H1 (cell line): ENCODE measurements around the gene HNRNPH2. TPM values are rescaled to one million over a fixed set of nuclear protein-coding genes. Genes with fewer than 3 reads are reported as not detected.

Experiments used
- CTCF ChIA-PET: fragments of 300-600 bp; sonication (Branson Sonifier 250); formaldehyde crosslinking; loops from one replicate; lab custom pipeline; 2021; ENCODE audit not compliant: partially characterized antibody; lab: Charles Lee
- POLR2A ChIA-PET: fragments of 300-600 bp; sonication (Branson Sonifier 250); formaldehyde crosslinking; loops from one replicate; lab custom pipeline; 2021; ENCODE audit warnings: inconsistent platforms; ENCODE audit not compliant: partially characterized antibody; lab: Charles Lee
- DNase-seq, 2 experiments: peaks; one replicate each; pipeline versions ENCODE4 v3.0.0 to v3.0.0-alpha.2; 2010 to 2022; ENCODE audit warnings: low spot score in 2 of 2, low read depth in 1 of 2, mixed read lengths in 1 of 2
- FAIRE-seq: peaks from 2 replicates; lab custom pipeline; 2011; peaks lifted over from hg19 to GRCh38; lab: Jason Lieb, UNC
- H2AFZ ChIP-seq: 2 replicates; pipeline ENCODE4 v1.8.1; 2012; ENCODE audit warnings: low read length, inconsistent platforms
- H2AK5ac ChIP-seq: 2 replicates; pipeline ENCODE4 v1.6.1; 2013; ENCODE audit warnings: low read depth, low read length
- H2BK120ac ChIP-seq: replicated peaks from 2 replicates; pipeline ENCODE3; 2013; ENCODE audit warnings: low read depth, low read length, inconsistent platforms
- H2BK12ac ChIP-seq: 2 replicates; pipeline ENCODE4 v1.6.1; 2013; ENCODE audit warnings: low read depth, low read length
- H2BK15ac ChIP-seq: 2 replicates; pipeline ENCODE4 v1.6.1; 2013; ENCODE audit warnings: low read length
- H2BK20ac ChIP-seq: 2 replicates; pipeline ENCODE4 v1.6.1; 2013; ENCODE audit warnings: low read length
- H2BK5ac ChIP-seq: 2 replicates; pipeline ENCODE4 v1.6.1; 2013; ENCODE audit warnings: low read depth, low read length
- H3K14ac ChIP-seq: 2 replicates; pipeline ENCODE4 v1.6.1; 2013; ENCODE audit warnings: inconsistent platforms; ENCODE audit not compliant: insufficient read length
- H3K18ac ChIP-seq: 2 replicates; pipeline ENCODE4 v1.6.1; 2013; ENCODE audit warnings: low read length; ENCODE audit errors: extremely low read depth
- H3K23ac ChIP-seq: 2 replicates; pipeline ENCODE4 v1.6.1; 2013; ENCODE audit warnings: inconsistent platforms; ENCODE audit not compliant: insufficient read length
- H3K23me2 ChIP-seq: 2 replicates; pipeline ENCODE4 v1.6.1; 2013; ENCODE audit warnings: low read depth, low read length
- H3K27ac ChIP-seq: 2 replicates; pipeline ENCODE4 v1.6.1; 2011; ENCODE audit warnings: low read depth, low read length, inconsistent platforms
- H3K27me3 ChIP-seq, 4 experiments: replicated peaks in 1 of 4; 1 replicate in 1 of 4; 2 replicates in 3 of 4; pipeline versions ENCODE4 v1.6.1 to v1.8.1; 2011 to 2013; ENCODE audit warnings: low read length in 3 of 4, mild to moderate bottlenecking in 3 of 4, inconsistent platforms in 2 of 4, mixed read lengths in 2 of 4, moderate library complexity in 1 of 4; ENCODE audit not compliant: control insufficient read depth in 3 of 4, insufficient read depth in 3 of 4; ENCODE audit errors: extremely low read depth in 1 of 4
- H3K36me3 ChIP-seq, 4 experiments: 2 replicates each; pipeline versions ENCODE4 v1.6.1 to v1.8.1; 2011 to 2013; ENCODE audit warnings: mild to moderate bottlenecking in 4 of 4, low read length in 3 of 4, moderate library complexity in 2 of 4, control low read depth in 1 of 4, inconsistent platforms in 1 of 4; ENCODE audit not compliant: insufficient read depth in 4 of 4, control insufficient read depth in 2 of 4
- H3K4ac ChIP-seq: replicated peaks from 2 replicates; pipeline ENCODE3; 2013; ENCODE audit warnings: low read length, low read depth, mixed read lengths, inconsistent platforms; ENCODE audit not compliant: insufficient read length
- H3K4me1 ChIP-seq, 4 experiments: replicated peaks in 1 of 4; 1 replicate in 1 of 4; 2 replicates in 3 of 4; pipeline versions ENCODE4 v1.6.1 to v1.8.1; 2011 to 2013; ENCODE audit warnings: low read length in 3 of 4, inconsistent platforms in 2 of 4, mixed read lengths in 1 of 4; ENCODE audit not compliant: insufficient read depth in 4 of 4, control insufficient read depth in 3 of 4
- H3K4me2 ChIP-seq, 2 experiments: 2 replicates each; pipeline versions ENCODE4 v1.6.1 to v1.8.1; 2011 to 2013; ENCODE audit warnings: low read depth in 2 of 2, low read length in 2 of 2, control low read depth in 1 of 2, inconsistent platforms in 1 of 2, mild to moderate bottlenecking in 1 of 2; ENCODE audit not compliant: insufficient read depth in 1 of 2
- H3K4me3 ChIP-seq, 4 experiments: fragments of 200-600, 300-600 bp in 1 of 4; sonication (generic), shearing (Covaris generic), sonication (Bioruptor Twin) in 1 of 4; 2 replicates each; pipeline versions ENCODE4 v1.5.1 to v1.8.1; 2011 to 2016; ENCODE audit warnings: low read length in 4 of 4, low read depth in 3 of 4, control low read depth in 2 of 4, inconsistent platforms in 2 of 4, mild to moderate bottlenecking in 2 of 4, mixed read lengths in 1 of 4, moderate library complexity in 1 of 4; ENCODE audit not compliant: insufficient read depth in 2 of 4; ENCODE audit errors: extremely low read depth in 1 of 4
- H3K56ac ChIP-seq: replicated peaks from 2 replicates; pipeline ENCODE3; 2013; ENCODE audit warnings: low read depth, mild to moderate bottlenecking, mixed read lengths, low read length, inconsistent platforms; ENCODE audit not compliant: insufficient read length
- H3K79me1 ChIP-seq: 2 replicates; pipeline ENCODE4 v1.6.1; 2013; ENCODE audit warnings: low read depth, low read length, control low read depth
- H3K79me2 ChIP-seq, 2 experiments: 2 replicates each; pipeline versions ENCODE4 v1.6.1 to v1.8.1; 2012 to 2013; ENCODE audit warnings: low read length in 2 of 2, mild to moderate bottlenecking in 2 of 2, inconsistent platforms in 1 of 2; ENCODE audit not compliant: insufficient read depth in 2 of 2, control insufficient read depth in 1 of 2
- H3K9ac ChIP-seq, 4 experiments: replicated peaks in 1 of 4; 1 replicate in 1 of 4; 2 replicates in 3 of 4; pipeline versions ENCODE4 v1.6.1 to v1.8.1; 2011 to 2013; ENCODE audit warnings: low read depth in 3 of 4, low read length in 3 of 4, control low read depth in 2 of 4, mild to moderate bottlenecking in 2 of 4, moderate library complexity in 2 of 4, inconsistent platforms in 1 of 4; ENCODE audit errors: extremely low read depth in 1 of 4
- H3K9me3 ChIP-seq, 2 experiments: 2 replicates each; pipeline versions ENCODE4 v1.6.1 to v1.8.1; 2012 to 2013; ENCODE audit warnings: mild to moderate bottlenecking in 2 of 2, moderate library complexity in 2 of 2, control low read depth in 1 of 2, inconsistent platforms in 1 of 2, low read depth in 1 of 2, low read length in 1 of 2, mixed read lengths in 1 of 2; ENCODE audit not compliant: insufficient read depth in 2 of 2
- H4K20me1 ChIP-seq, 2 experiments: replicated peaks in 1 of 2; 2 replicates each; pipeline versions ENCODE3 to v1.8.1; 2011 to 2013; ENCODE audit warnings: inconsistent platforms in 2 of 2, low read length in 2 of 2, mild to moderate bottlenecking in 1 of 2; ENCODE audit not compliant: insufficient read depth in 2 of 2, control insufficient read depth in 1 of 2
- H4K5ac ChIP-seq: 2 replicates; pipeline ENCODE4 v1.6.1; 2013; ENCODE audit warnings: low read length, low read depth, mixed read lengths, inconsistent platforms; ENCODE audit not compliant: insufficient read length
- H4K8ac ChIP-seq: 2 replicates; pipeline ENCODE4 v1.8.0; 2013; ENCODE audit warnings: mild to moderate bottlenecking, moderate library complexity, low read length, inconsistent platforms; ENCODE audit not compliant: insufficient read depth; ENCODE audit errors: extremely low read depth
- H4K91ac ChIP-seq: replicated peaks from 2 replicates; pipeline ENCODE3; 2013; ENCODE audit warnings: low read length, mixed read lengths, inconsistent platforms; ENCODE audit not compliant: insufficient read length
- BACH1 ChIP-seq: IDR thresholded peaks from 2 replicates; pipeline ENCODE4 v1.6.1; 2012; ENCODE audit warnings: low read length, improper control_type of control experiment
- CTBP2 ChIP-seq: IDR thresholded peaks from 2 replicates; pipeline ENCODE4 v1.7.0; 2011; ENCODE audit warnings: borderline replicate concordance, mild to moderate bottlenecking, moderate library complexity, mixed read lengths, low read length; ENCODE audit not compliant: insufficient read depth, insufficient read length
- CTCF ChIP-seq, 3 experiments: IDR thresholded peaks; 1 replicate in 2 of 3; 2 replicates in 1 of 3; pipeline versions ENCODE4 v1.5.1 to v1.6.1; 2011; ENCODE audit warnings: low read length in 3 of 3, mild to moderate bottlenecking in 3 of 3, inconsistent platforms in 2 of 3, low read depth in 1 of 3, moderate library complexity in 1 of 3; ENCODE audit not compliant: insufficient read depth in 1 of 3; ENCODE audit errors: control extremely low read depth in 1 of 3
- JUN ChIP-seq: IDR thresholded peaks from 2 replicates; pipeline ENCODE4 v1.6.1; 2011; ENCODE audit warnings: low read depth, mild to moderate bottlenecking, improper control_type of control experiment, low read length
- NANOG ChIP-seq: IDR thresholded peaks from 2 replicates; pipeline ENCODE4 v1.6.1; 2011; ENCODE audit warnings: low read length, low read depth, mild to moderate bottlenecking, inconsistent platforms; ENCODE audit not compliant: insufficient read depth, poor library complexity, severe bottlenecking
- WGBS, 2 experiments: shearing (Covaris generic) in 1 of 2; methylation state at CpG; one replicate each; pipeline versions ENCODE4 v1.1.6 to v1.1.7; 2013 to 2015; ENCODE audit warnings: low lambda C conversion rate in 2 of 2, mixed read lengths in 2 of 2, inconsistent platforms in 1 of 2, low coverage in 1 of 2, missing lambda C conversion rate in 1 of 2; ENCODE audit not compliant: insufficient replicate concordance in 2 of 2, insufficient coverage in 1 of 2, insufficient read length in 1 of 2; ENCODE audit errors: extremely low coverage in 1 of 2, missing lambda C conversion rate in 1 of 2; 5-methylcytosine and 5-hydroxymethylcytosine counted together
- polyA plus RNA-seq, 7 experiments: library from polyadenylated mRNA; depleted of rRNA in 3 of 7; stranded (reverse) in 5 of 7; unstranded in 2 of 7; fragments of >200 nt in 5 of 7; fragments of 200-250 nt in 2 of 7; gene quantifications; 1 replicate in 5 of 7; 2 replicates in 1 of 7; 4 replicates in 1 of 7; pipeline versions ENCODE4 v1.2.1 to v1.2.3, GENCODE V29; 2011 to 2013; ENCODE audit warnings: missing spikeins in 2 of 7, mixed read lengths in 2 of 7
- total RNA-seq: library from RNA; stranded (reverse); fragmentation: NEBNext Ultra II Directional; extraction: Animal tissue kit (Norgen Biotek cat#: 25700); gene quantifications from 2 replicates; pipeline ENCODE4 v1.2.1, GENCODE V29; 2021

HNRNPH2 gene
- total and polyA plus RNA-seq, 2 of the 8 experiments (the other 6 are each of a cell fraction or from before 2014, with no cell fraction given), result 27.7 to 66.7 TPM

- peak overlapping the region; percentile 67 to 72 for H3K4me2 ChIP-seq
- H3K79me2 ChIP-seq, result peaks cover 5 to 55% of the 10 kb centered on the region in 2 experiments
- no peak overlapping the region for H3K4ac ChIP-seq
- TF ChIP-seq CTCF (IDR thresholded peaks at IDR 0.05; ENCODE audit: control extremely low read depth in 1 of 3, insufficient read depth in 1 of 3, low read depth in 1 of 3, low read length in 3 of 3) (no peak), JUN (no peak), CTBP2 (no peak), NANOG (no peak), BACH1 (no peak)
- CTCF ChIA-PET, result interaction anchor here (1.8 kb wide), 1 partner anchor 16 kb away, joined by 7 read pairs; the partner anchor contains the start of gene RPL36A
- no peak overlapping the region for H2BK120ac ChIP-seq
- H3K4me3 ChIP-seq, result peak overlapping the region; percentile 87 to 98 (median 92)
- DNase-seq (peak in 1 of 2 experiments; percentile 43), FAIRE-seq (no peak)
- no peak overlapping the region for H2BK15ac ChIP-seq
- 3% methylated on average over 7 of the region's 15 CpGs; no CpG with 5 or more reads in 1 of the 2 experiments for WGBS, 2 experiments
- H4K8ac ChIP-seq, result no peak overlapping the region; the same call in 1 of the 2 replicates
- H2BK20ac ChIP-seq, result no peak overlapping the region
- POLR2A ChIA-PET, result interaction anchor here (0.7 to 1.3 kb wide), 4 partner anchors 9 to 17 kb away, joined by 3 to 13 read pairs (median 8); partner anchors contain the start of gene RPL36A
- H2AK5ac ChIP-seq, result no peak overlapping the region
- no peak overlapping the region for H3K18ac ChIP-seq
- H3K9me3 ChIP-seq, result no peaks in the 10 kb centered on the region
- no peaks in the 10 kb centered on the region; a peak in 1 of 7 replicates for H3K4me1 ChIP-seq
- no peak overlapping the region for H4K5ac ChIP-seq
- H3K27me3 ChIP-seq, result no peaks in the 10 kb centered on the region
- H2BK12ac ChIP-seq, result no peak overlapping the region
- H3K79me1 ChIP-seq, result no peaks in the 10 kb centered on the region
- no peak overlapping the region for H2BK5ac ChIP-seq
- H3K23ac ChIP-seq, result no peak overlapping the region
- H3K14ac ChIP-seq, result no peak overlapping the region
- H3K27ac ChIP-seq, result peak overlapping the region; percentile 71
- H3K36me3 ChIP-seq, result peaks cover 0 to 11% (median 2%) of the 10 kb centered on the region in 4 experiments; a peak in 5 of 8 replicates
- peaks cover 4% of the 10 kb centered on the region; the same call in 1 of the 2 replicates for H3K23me2 ChIP-seq
- peak overlapping the region; percentile 53 to 97 (median 87) for H3K9ac ChIP-seq
- H4K91ac ChIP-seq, result no peak overlapping the region
- H2AFZ ChIP-seq, result 0 out of 2 replicates have a peak overlapping the region, but pooled peaks have one; percentile 41
- H3K56ac ChIP-seq, result no peak overlapping the region
- peaks cover 0 to 2% of the 10 kb centered on the region in 2 experiments for H4K20me1 ChIP-seq
Measured at GRCh38 chrX:101407167-101407747, 765 bp upstream of the HNRNPH2 start.
